Erythroblast (primary cell): ENCODE data around the gene LSS.

Experiments
- GATA1 ChIP-seq: IDR thresholded peaks from 2 replicates; pipeline ENCODE4 v1.6.1; 2011; ENCODE audit warnings: low read depth, mild to moderate bottlenecking, control low read depth, low read length, moderate library complexity
- POLR2A ChIP-seq: IDR thresholded peaks from 2 replicates; pipeline ENCODE4 v1.6.1; 2011; ENCODE audit warnings: mild to moderate bottlenecking, low read length

DNA sequence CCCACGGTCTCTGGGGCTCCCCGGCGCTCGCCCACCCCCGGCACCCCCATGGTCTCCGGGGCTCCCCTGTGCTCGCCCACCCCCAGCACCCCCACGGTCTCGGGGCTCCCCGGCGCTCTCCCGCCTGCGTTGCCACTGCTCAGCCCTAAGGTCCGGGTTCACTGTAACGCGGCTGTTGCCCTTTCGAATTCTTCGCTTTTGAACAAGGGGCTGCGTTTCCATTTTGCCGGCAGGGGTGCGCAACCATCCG, 68.0 kb downstream of the LSS start:
- no peak for TF ChIP-seq POLR2A
- TF ChIP-seq GATA1 = no peak
